Measurements from ENCODE around the gene MUTYH.

- TF ChIP-seq CEBPB (IDR thresholded peaks at IDR 0.05) = no peak
- TF ChIP-seq, protein P1, sequence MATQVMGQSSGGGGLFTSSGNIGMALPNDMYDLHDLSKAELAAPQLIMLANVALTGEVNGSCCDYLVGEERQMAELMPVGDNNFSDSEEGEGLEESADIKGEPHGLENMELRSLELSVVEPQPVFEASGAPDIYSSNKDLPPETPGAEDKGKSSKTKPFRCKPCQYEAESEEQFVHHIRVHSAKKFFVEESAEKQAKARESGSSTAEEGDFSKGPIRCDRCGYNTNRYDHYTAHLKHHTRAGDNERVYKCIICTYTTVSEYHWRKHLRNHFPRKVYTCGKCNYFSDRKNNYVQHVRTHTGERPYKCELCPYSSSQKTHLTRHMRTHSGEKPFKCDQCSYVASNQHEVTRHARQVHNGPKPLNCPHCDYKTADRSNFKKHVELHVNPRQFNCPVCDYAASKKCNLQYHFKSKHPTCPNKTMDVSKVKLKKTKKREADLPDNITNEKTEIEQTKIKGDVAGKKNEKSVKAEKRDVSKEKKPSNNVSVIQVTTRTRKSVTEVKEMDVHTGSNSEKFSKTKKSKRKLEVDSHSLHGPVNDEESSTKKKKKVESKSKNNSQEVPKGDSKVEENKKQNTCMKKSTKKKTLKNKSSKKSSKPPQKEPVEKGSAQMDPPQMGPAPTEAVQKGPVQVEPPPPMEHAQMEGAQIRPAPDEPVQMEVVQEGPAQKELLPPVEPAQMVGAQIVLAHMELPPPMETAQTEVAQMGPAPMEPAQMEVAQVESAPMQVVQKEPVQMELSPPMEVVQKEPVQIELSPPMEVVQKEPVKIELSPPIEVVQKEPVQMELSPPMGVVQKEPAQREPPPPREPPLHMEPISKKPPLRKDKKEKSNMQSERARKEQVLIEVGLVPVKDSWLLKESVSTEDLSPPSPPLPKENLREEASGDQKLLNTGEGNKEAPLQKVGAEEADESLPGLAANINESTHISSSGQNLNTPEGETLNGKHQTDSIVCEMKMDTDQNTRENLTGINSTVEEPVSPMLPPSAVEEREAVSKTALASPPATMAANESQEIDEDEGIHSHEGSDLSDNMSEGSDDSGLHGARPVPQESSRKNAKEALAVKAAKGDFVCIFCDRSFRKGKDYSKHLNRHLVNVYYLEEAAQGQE (IDR thresholded peaks at IDR 0.05; ENCODE audit: low read depth) = no peak
- TF ChIP-seq, protein P2, sequence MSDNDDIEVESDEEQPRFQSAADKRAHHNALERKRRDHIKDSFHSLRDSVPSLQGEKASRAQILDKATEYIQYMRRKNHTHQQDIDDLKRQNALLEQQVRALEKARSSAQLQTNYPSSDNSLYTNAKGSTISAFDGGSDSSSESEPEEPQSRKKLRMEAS (IDR thresholded peaks at IDR 0.05) = no peak
- TF ChIP-seq RAD21 (IDR thresholded peaks at IDR 0.05; ENCODE audit: low read depth) = no peak
- no peak for TF ChIP-seq TEAD4 (IDR thresholded peaks at IDR 0.05)
- TF ChIP-seq TAF1 (IDR thresholded peaks at IDR 0.05; ENCODE audit: low read depth) = no peak
Observed at GRCh38 chr1:45329445-45329844, 10.8 kb downstream of the MUTYH start.
